ENCODE measurements around the gene IER3. TPM values are rescaled to one million over a fixed set of nuclear protein-coding genes. Genes with fewer than 3 reads are reported as not detected.
A peak's percentile ranks its signal among the peaks of the same experiment; 100 is the strongest.

Gene IER3
- total and polyA plus RNA-seq, 9 of the 15 experiments (the other 6 are each of a cell fraction or from before 2014, with no cell fraction given), result 1.5 to 30.0 (median 11.5) TPM

GRCh38 chr6:30721198-30722024 lies 22.9 kb downstream of the IER3 start (continued):
- TF ChIP-seq, protein P1, sequence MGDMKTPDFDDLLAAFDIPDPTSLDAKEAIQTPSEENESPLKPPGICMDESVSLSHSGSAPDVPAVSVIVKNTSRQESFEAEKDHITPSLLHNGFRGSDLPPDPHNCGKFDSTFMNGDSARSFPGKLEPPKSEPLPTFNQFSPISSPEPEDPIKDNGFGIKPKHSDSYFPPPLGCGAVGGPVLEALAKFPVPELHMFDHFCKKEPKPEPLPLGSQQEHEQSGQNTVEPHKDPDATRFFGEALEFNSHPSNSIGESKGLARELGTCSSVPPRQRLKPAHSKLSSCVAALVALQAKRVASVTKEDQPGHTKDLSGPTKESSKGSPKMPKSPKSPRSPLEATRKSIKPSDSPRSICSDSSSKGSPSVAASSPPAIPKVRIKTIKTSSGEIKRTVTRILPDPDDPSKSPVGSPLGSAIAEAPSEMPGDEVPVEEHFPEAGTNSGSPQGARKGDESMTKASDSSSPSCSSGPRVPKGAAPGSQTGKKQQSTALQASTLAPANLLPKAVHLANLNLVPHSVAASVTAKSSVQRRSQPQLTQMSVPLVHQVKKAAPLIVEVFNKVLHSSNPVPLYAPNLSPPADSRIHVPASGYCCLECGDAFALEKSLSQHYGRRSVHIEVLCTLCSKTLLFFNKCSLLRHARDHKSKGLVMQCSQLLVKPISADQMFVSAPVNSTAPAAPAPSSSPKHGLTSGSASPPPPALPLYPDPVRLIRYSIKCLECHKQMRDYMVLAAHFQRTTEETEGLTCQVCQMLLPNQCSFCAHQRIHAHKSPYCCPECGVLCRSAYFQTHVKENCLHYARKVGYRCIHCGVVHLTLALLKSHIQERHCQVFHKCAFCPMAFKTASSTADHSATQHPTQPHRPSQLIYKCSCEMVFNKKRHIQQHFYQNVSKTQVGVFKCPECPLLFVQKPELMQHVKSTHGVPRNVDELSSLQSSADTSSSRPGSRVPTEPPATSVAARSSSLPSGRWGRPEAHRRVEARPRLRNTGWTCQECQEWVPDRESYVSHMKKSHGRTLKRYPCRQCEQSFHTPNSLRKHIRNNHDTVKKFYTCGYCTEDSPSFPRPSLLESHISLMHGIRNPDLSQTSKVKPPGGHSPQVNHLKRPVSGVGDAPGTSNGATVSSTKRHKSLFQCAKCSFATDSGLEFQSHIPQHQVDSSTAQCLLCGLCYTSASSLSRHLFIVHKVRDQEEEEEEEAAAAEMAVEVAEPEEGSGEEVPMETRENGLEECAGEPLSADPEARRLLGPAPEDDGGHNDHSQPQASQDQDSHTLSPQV (IDR thresholded peaks at IDR 0.05), result no peak; the same call in 1 of the 2 replicates
- TF ChIP-seq HDAC1 (IDR thresholded peaks at IDR 0.05), result peak in 1 of 2 experiments; percentile 95; a peak in 2 of 4 replicates
- TF ChIP-seq ARHGAP35 (IDR thresholded peaks at IDR 0.05; ENCODE audit: partially characterized antibody), result no peak
- peak; percentile 47; the same call in 1 of the 2 replicates for TF ChIP-seq L3MBTL2 (IDR thresholded peaks at IDR 0.05)
- no peak for TF ChIP-seq ZNF217 (CRISPR knock-in tag; IDR thresholded peaks at IDR 0.05)
- no peak for TF ChIP-seq MCM5 (IDR thresholded peaks at IDR 0.05; ENCODE audit: low read depth)
- 0 out of 2 replicates have a peak, but pooled peaks have one; percentile 39 for TF ChIP-seq FOXJ2 (tag; IDR thresholded peaks at IDR 0.05)
- TF ChIP-seq SUPT5H (IDR thresholded peaks at IDR 0.05), result peak; percentile 78
- no peak for TF ChIP-seq RFX1 (IDR thresholded peaks at IDR 0.05)
- peak; percentile 80 for TF ChIP-seq MXD1 (CRISPR knock-in tag; IDR thresholded peaks at IDR 0.05; ENCODE audit: borderline replicate concordance, poor library complexity, severe bottlenecking)
- TF ChIP-seq, protein P2, sequence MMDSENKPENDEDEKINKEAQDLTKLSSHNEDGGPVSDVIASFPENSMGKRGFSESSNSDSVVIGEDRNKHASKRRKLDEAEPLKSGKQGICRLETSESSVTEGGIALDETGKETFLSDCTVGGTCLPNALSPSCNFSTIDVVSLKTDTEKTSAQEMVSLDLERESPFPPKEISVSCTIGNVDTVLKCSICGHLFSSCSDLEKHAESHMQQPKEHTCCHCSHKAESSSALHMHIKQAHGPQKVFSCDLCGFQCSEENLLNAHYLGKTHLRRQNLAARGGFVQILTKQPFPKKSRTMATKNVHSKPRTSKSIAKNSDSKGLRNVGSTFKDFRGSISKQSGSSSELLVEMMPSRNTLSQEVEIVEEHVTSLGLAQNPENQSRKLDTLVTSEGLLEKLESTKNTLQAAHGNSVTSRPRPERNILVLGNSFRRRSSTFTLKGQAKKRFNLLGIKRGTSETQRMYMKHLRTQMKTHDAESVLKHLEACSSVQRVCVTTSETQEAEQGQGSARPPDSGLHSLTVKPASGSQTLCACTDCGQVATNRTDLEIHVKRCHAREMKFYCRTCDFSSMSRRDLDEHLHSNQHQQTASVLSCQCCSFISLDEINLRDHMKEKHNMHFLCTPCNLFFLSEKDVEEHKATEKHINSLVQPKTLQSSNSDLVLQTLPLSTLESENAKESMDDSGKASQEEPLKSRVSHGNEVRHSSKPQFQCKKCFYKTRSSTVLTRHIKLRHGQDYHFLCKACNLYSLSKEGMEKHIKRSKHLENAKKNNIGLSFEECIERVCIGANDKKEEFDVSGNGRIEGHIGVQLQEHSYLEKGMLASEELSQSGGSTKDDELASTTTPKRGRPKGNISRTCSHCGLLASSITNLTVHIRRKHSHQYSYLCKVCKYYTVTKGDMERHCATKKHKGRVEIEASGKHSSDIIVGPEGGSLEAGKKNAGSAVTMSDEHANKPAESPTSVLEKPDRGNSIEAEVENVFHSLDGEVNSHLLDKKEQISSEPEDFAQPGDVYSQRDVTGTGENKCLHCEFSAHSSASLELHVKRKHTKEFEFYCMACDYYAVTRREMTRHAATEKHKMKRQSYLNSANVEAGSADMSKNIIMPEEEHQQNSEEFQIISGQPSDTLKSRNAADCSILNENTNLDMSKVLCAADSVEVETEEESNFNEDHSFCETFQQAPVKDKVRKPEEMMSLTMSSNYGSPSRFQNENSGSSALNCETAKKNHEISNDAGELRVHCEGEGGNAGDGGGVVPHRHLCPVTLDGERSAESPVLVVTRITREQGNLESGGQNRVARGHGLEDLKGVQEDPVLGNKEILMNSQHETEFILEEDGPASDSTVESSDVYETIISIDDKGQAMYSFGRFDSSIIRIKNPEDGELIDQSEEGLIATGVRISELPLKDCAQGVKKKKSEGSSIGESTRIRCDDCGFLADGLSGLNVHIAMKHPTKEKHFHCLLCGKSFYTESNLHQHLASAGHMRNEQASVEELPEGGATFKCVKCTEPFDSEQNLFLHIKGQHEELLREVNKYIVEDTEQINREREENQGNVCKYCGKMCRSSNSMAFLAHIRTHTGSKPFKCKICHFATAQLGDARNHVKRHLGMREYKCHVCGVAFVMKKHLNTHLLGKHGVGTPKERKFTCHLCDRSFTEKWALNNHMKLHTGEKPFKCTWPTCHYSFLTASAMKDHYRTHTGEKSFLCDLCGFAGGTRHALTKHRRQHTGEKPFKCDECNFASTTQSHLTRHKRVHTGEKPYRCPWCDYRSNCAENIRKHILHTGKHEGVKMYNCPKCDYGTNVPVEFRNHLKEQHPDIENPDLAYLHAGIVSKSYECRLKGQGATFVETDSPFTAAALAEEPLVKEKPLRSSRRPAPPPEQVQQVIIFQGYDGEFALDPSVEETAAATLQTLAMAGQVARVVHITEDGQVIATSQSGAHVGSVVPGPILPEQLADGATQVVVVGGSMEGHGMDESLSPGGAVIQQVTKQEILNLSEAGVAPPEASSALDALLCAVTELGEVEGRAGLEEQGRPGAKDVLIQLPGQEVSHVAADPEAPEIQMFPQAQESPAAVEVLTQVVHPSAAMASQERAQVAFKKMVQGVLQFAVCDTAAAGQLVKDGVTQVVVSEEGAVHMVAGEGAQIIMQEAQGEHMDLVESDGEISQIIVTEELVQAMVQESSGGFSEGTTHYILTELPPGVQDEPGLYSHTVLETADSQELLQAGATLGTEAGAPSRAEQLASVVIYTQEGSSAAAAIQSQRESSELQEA (IDR thresholded peaks at IDR 0.05; ENCODE audit: low read depth), result no peak
